ENCODE measurements around the gene INSYN2A. TPM values are rescaled to one million over a fixed set of nuclear protein-coding genes. Genes with fewer than 3 reads are reported as not detected.

Gene INSYN2A
- total and polyA plus RNA-seq, 2 donors (not counting 3 experiments of a cell fraction or from before 2014, with no cell fraction given): 0.04 to 0.07 TPM

- ChIA-PET POLR2A (no interaction called here), CTCF (no interaction called here)
- dilution Hi-C loops (cut with MboI; ENCODE audit: extremely low pct_ligation_motif_present, low sequenced_read_pairs) (no loop called here), intact Hi-C loops (cut with micrococcal nuclease) (no loop called here)
- no peak overlapping the region for H3K27ac ChIP-seq (ENCODE audit: insufficient read depth, low read depth, low read length)
- H3K79me2 ChIP-seq (ENCODE audit: control insufficient read depth, insufficient read depth, low read length): no peaks in the 10 kb centered on the region
- no peak for TF ChIP-seq POLR2A (IDR thresholded peaks at IDR 0.05; ENCODE audit: low read depth, low read length)
- no peak for TF ChIP-seq POLR2AphosphoS5 (IDR thresholded peaks at IDR 0.05; ENCODE audit: insufficient read depth, low read depth, low read length)
- TF ChIP-seq MYC (IDR thresholded peaks at IDR 0.05; ENCODE audit: low read depth, low read length): no peak
- TF ChIP-seq EZH2 (IDR thresholded peaks at IDR 0.05; ENCODE audit: borderline replicate concordance, low read depth, low read length, severe bottlenecking): no peak
- no peak for TF ChIP-seq FOS (IDR thresholded peaks at IDR 0.05; ENCODE audit: borderline replicate concordance, insufficient read depth, low read length)
- TF ChIP-seq MAX (IDR thresholded peaks at IDR 0.05; ENCODE audit: insufficient read depth, insufficient read length): no peak
- no peak for TF ChIP-seq GATA2 (IDR thresholded peaks at IDR 0.05; ENCODE audit: insufficient read depth, insufficient read length, low read depth, low read length)
- TF ChIP-seq CTCF (IDR thresholded peaks at IDR 0.05; ENCODE audit: extremely low read depth in 1 of 2, insufficient read depth in 1 of 2, low read depth in 1 of 2, low read length in 2 of 2): no peak
- no peak for TF ChIP-seq JUN (IDR thresholded peaks at IDR 0.05; ENCODE audit: borderline replicate concordance, insufficient read depth, insufficient read length, low read depth)
- no peaks in the 10 kb centered on the region for H3K9me1 ChIP-seq (replicated peaks; ENCODE audit: control insufficient read depth, extremely low read depth, insufficient read depth, low read length)
- no peak overlapping the region for H3K4me2 ChIP-seq (ENCODE audit: insufficient read depth, low read length)
- H3K27me3 ChIP-seq (ENCODE audit: control insufficient read depth in 2 of 2, insufficient read depth in 2 of 2, low read length in 2 of 2): no peaks in the 10 kb centered on the region
- H3K9ac ChIP-seq (replicated peaks; ENCODE audit: extremely low read depth, insufficient read depth, low read length): no peak overlapping the region
- no peaks in the 10 kb centered on the region for H3K4me1 ChIP-seq (ENCODE audit: control insufficient read depth, extremely low read depth, insufficient read depth, low read length)
- no peaks in the 10 kb centered on the region for H4K20me1 ChIP-seq (replicated peaks; ENCODE audit: control insufficient read depth, extremely low read depth, insufficient read depth, low read length)
- no peak overlapping the region for H2AFZ ChIP-seq (ENCODE audit: low read depth, low read length)
- H3K9me3 ChIP-seq (replicated peaks; ENCODE audit: control insufficient read depth, insufficient read depth, low read length): no peaks in the 10 kb centered on the region
- no peak overlapping the region for H3K4me3 ChIP-seq (replicated peaks in 1 of 3; ENCODE audit: insufficient read depth in 1 of 3, low read depth in 1 of 3, low read length in 3 of 3)
- no TSS peak for BruUV-seq (replicated peaks)
- FAIRE-seq: no peak
- DNase-seq (ENCODE audit: low read depth, low spot score): no peak
- H3K36me3 ChIP-seq (ENCODE audit: control insufficient read depth in 2 of 2, extremely low read depth in 1 of 2, insufficient read depth in 2 of 2, low read length in 2 of 2): no peaks in the 10 kb centered on the region
Observed at GRCh38 chr10:127210936-127211466, 14.6 kb upstream of the INSYN2A start.
